ENCODE data around the gene STEAP3. TPM values are rescaled to one million over a fixed set of nuclear protein-coding genes. Genes with fewer than 3 reads are reported as not detected.

Gene STEAP3, protein sequence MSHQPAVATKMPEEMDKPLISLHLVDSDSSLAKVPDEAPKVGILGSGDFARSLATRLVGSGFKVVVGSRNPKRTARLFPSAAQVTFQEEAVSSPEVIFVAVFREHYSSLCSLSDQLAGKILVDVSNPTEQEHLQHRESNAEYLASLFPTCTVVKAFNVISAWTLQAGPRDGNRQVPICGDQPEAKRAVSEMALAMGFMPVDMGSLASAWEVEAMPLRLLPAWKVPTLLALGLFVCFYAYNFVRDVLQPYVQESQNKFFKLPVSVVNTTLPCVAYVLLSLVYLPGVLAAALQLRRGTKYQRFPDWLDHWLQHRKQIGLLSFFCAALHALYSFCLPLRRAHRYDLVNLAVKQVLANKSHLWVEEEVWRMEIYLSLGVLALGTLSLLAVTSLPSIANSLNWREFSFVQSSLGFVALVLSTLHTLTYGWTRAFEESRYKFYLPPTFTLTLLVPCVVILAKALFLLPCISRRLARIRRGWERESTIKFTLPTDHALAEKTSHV
- 1.4 and 1.7 TPM in 2 replicates for total RNA-seq

GRCh38 chr2:119223521-119224390, at the start of gene STEAP3:
STEAP3 (plus strand) TSS chr2:119223834; CDS start chr2:119231013, 7,179 bp downstream.

Other genes with a start within 250 kb of the STEAP3 start
- gene C1QL2, start 65.1 kb upstream of the STEAP3 start, total RNA-seq: not detected in 2 replicates
- gene C2orf76, start 143.0 kb downstream of the STEAP3 start, total RNA-seq: 17.6 and 18.0 TPM in 2 replicates
- gene DBI, start 143.1 kb downstream of the STEAP3 start, total RNA-seq: 133 and 164 TPM in 2 replicates
- gene TMEM37, start 208.0 kb downstream of the STEAP3 start, total RNA-seq: 0.13 TPM in 1 of 2 replicates, not detected in the other